GM21825 (cell line): ENCODE data around the gene CRYZL1.
"Not testable (repeated sequence)": the region's sequence is repeated elsewhere in the genome, so short reads cannot be mapped to it uniquely, and the experiment has no call there.

Source experiments
- ATAC-seq: cut with Tn5 transposase; IDR thresholded peaks from one replicate; pipeline ENCODE4 v1.9.1; 2021; ENCODE audit warnings: mild to moderate bottlenecking, moderate library complexity; ENCODE audit not compliant: unreplicated experiment

Gene CRYZL1

DNA sequence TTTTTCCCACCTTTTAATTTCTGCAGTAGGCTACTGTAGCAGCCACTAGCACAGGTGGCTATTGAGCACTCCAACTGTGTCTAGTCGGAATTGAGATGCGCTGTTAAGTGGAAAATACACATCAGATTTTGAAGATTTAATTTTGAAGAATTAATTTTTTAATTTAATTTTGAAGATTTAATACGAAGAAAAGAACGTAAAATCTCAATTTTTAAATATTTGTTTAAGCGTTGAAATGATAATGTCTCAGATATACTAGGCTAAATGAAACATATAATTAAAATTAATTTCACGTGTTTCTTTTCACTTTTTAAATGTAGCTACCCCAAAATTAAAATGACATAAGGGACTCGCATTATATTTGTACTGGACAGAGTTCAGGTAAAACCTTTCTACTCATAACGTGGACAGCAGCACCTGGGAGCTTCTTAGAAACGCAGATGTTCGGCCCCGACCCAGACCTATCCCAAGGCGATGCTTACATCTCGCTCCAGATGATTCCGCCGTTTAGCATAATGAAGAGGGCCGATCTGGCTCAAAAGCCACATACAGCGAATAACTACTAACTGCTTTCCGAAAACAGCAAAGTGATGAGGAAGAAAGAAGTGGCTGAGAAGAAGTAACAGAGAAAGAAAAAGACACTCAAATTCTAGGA, 717 bp downstream of the CRYZL1 start:
- ATAC-seq: no peak

DNA sequence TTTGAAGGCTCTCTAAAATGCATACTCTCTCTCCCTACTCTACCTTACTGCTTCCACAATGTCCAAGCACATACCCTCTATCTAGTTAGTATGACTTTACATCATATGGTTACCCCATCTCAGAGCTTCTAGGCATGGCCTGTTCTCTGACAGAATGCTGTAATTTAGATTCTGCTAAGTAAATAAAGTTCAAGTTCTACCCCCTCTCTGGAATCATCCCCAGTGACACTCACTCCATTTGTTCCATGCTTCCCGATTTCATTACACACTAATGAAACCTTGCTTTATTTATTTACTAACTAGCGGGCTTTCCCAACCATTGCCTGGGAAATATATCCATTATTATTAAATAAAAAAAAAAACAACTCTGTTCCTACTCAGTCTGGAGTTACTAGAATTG, 7.3 kb downstream of the CRYZL1 start:
- no peak for ATAC-seq

DNA sequence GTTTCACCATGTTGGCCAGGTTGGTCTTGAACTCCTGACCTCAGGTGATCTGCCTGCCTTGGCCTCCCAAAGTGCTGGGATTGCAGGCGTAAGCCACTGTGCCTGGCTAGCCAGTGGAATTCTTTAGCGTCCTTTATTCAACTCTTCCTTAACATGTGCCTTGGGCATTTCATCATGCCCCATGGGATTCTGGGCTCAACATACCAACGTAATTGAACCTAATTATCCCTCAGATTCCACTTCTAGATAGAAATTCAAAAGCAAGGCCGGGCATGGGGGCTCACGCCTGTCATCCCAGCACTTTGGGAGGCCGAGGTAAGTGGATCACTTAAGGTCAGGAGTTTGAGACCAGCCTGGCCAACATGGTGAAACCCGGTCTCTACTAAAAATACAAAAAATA, 15.4 kb downstream of the CRYZL1 start:
- ATAC-seq: not testable (repeated sequence)

DNA sequence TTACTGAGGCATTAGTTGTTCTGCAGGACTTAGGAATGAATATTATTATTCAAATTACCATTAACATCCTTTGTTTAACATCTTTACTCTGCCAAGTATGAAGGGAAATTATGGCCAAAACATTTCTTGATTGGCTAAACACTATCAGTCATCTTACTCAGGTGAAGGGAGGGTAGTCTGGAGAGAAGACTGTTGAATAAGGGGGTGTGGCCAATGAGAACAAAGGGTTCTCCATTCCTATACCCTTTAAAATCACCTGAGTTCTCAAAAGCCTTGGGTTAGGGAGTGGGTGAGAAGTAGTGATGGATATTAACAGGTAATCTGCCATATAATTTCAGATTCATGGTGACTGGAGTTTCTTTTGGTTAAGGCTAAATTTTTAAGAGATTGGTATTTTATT, 19.3 kb downstream of the CRYZL1 start:
- no peak for ATAC-seq

DNA sequence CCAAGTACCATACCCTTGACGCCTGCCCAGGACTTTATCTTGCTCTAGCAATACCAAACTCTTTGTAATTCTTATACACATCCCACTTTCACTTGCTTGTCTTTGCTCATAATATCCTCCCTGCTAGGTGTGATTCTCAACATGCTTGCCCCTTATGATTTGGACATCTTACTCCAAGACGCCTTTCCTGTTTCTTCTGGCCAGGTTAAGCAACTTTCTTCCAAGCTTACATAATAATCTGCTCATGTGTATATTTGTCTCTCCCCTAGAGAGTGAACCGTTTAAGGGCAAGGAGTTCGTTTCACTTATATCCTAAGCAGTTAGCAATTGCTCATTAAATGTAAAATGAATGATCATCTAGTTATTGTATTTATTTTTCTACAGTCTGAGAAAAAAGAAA, 21.8 kb downstream of the CRYZL1 start:
- no peak for ATAC-seq

DNA sequence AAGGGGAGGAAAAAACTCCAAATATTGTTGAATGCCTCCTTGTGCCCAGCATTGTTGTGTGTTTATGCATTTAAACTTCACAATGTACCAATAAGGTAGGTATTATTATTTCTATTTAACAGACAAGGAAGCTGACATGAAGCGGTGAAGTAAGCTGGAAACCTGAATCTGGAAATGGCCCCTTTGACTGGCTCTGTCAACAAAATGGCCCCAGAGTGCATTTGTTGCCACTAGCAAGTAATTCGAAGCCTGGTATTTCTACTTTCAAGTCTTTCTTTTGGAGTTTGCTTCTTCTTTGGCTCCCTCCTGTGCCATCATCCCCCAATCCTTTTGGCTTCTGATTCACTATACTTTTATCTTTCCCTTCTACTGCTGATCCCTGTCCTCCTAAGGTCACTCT, 23.1 kb downstream of the CRYZL1 start:
- no peak for ATAC-seq

DNA sequence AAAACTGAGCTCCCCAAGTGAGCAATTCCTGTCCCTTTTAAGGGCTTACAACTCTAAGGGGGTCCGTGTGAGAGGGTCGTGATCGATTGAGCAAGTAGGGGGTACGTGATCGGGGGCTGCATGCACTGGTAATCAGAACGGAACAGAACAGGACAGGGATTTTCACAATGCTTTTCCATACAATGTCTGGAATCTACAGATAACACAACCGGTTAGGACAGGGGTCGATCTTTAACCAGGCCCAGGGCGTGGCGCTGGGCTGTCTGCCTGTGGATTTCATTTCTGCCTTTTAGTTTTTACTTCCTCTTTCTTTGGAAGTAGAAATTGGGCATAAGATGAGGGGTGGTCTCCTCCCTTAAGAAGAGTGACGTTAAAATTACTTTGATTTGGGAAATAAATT, 24.0 kb downstream of the CRYZL1 start:
- ATAC-seq: not testable (repeated sequence)

DNA sequence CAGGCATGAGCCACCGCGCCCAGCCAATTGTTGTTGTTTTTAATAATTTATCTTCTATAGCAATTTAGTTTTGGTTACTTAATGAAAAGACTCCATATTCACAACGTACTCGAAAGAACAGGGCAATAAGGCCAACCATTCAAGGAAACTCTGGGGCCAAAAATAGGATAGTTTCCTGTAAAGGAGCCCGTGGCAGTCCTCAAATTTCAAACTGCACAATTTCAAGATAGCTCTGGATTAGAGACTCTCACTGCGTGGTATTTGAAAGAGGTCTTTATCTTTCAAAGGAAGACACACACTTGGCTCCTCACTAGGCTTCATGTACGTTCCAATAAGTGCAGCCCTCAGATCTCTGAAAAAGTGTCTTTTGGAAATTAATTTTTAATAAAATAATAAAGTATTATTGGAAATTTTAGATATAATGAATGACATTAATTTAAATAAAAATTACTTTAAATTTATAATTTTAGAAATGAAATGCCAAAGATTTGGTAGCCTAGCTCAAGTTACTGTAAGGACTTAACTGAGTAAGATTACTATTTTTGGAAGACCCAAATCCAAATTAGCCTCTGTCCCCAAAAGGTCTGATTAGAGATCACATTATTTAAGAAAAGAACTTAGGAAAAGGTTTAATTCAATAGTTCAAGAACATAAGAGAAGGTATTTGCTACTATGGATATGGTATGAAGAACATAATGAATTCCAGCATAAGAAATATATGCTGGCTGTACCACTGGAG, 30.4 kb downstream of the CRYZL1 start:
- ATAC-seq: no peak

DNA sequence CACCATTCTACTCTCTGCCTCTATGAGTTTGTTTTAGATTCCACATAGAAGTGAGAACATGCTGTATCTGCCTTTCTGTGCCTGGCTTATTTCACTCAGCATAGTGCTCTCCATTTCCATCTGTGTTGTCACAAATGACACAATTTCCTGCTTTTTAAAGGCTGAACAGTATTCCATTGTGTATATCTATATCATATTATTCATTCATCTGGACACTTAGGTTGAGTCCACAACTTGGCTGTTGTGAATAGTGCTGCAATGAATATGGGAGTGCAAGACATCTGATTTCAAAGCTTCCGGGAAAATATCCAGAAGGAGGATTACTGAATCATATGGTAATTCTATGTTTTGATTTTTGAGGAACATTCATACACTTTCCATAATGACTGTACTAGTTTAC, 33.0 kb downstream of the CRYZL1 start:
- ATAC-seq: no peak

DNA sequence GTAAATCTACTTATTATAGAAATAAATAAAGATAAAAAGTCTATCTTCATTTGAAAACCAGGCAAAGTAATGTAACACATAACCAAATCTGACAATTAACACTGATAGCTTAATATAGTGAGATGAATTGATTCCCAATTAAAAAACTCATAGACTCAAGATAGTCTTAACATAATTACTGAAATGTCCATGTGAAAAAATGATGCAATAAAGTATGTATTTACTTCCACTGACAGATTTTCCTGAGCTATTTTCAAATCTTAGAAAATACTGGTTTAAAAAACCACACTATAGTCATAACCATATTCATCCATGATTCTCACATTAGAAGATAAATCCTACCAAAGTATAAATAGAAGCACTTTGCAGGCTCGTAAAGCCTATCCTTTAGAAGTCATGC, 43.5 kb downstream of the CRYZL1 start:
- no peak for ATAC-seq

DNA sequence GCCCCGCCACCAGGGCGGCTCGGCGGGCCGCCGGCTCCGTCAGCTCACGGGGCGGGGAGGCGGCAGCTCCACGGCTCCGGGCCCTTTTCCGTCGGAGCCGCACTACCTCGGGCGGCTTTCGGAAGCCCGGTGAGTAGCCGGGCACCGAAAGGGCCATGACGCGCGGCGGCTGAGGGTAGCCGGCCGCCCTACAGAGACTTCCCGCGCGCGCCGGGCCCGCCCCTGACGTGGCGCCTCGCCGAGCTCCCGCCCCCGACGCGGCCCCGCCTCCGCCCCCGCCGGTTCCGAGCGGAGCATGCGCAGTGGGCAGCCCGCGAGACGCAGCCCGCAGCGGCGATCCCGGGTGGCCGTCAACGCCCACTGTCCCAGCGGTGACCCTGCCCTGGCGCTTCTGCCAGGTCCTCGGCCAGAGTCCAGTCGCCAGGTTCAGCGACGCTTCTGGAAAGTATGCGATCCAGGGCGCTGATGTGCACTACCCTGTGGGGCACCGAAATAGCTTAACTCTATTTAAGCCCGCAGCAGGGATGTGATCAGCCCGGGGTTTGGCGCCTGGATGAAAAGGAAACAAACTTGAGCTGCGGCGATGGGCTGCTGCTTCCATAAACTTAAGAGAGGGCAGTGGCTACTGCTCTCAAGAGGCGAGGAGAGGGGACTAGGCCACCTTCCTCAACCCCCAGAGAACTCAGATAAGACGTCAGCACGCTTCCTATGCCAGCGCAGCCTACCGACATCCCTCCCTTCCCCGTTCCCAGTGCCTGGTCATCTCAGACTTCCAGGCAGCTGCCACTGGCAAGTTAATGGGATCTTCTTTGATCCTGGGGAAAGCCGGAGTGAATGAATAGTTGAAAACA, 52.8 kb downstream of the CRYZL1 start, which contains the start of gene DONSON:
DONSON (minus strand) TSS at position 200 of the 851 bp plus-strand sequence; CDS start at position 157, 43 bp downstream.
- ATAC-seq: peak; percentile 85

DNA sequence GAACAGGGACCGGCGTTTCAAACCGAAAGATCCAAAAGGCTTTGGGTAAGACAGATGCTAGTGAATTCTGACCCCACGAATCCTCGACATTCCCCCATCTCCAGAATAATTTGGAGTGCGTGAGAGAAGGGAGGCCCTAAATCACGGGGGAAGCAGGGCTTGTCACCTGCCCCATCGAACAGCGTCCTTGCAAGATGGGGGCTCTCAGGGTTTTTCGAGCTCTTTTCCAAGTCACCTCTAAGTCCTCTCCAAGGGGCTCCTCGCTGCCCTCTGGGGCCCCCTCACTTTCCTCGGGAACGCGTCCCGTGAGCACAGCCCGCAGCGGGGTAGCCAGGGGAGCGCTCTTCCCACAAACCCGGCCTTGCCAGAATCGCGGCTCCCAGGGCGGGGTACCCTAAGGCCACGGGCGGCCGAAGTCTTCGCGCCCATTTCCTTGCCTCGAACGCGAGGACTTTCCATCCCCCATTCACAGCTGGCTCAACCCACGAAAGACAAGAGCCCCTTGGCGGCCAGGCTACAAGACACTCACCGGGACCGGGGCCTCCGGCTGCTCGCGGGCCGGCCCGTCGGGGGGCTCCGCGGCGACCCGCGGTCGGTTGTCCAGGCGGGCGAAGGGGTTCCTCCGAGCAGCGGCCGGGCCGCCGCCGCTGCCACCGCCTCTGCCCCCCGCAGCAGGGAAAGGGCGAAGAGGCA, 53.6 kb downstream of the CRYZL1 start:
- ATAC-seq: peak; percentile 22

DNA sequence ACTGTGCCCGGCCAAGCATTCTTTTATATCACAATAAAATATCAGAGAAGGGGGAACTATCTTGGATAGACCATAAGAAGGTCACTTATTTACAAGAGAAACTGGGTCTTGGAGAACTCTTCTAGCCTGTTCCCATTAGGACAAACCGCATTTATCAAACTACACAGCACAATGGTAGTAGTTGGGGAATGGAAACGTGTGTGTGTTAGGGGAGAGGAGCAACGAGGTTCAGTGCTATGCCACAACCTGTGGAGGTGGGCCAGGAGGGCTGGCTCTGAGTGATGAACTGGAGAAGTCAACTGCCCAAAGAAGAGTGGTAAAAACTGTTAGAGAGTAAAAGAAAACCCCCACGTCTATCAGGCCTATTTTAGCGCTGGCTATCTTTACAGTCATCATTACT, 54.6 kb downstream of the CRYZL1 start:
- no peak for ATAC-seq

DNA sequence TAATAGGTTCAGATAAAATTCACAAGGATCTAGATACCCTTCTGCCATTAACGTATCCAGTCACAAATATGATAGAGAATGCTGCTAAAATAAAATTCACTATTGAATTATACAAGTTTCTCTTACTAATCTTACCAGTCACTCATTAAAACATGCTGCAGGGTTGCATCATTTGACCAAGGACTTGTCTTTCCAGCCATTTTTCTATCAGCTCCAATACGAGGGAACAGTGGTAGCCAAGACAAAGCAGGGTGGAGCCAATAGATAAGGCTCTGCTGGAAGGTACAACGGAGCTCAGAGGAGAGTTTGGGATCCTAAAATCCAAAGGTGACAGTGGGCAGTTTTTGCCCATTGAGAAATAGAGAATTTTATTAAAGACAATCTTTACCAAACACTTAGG, 57.1 kb downstream of the CRYZL1 start:
- ATAC-seq: no peak

DNA sequence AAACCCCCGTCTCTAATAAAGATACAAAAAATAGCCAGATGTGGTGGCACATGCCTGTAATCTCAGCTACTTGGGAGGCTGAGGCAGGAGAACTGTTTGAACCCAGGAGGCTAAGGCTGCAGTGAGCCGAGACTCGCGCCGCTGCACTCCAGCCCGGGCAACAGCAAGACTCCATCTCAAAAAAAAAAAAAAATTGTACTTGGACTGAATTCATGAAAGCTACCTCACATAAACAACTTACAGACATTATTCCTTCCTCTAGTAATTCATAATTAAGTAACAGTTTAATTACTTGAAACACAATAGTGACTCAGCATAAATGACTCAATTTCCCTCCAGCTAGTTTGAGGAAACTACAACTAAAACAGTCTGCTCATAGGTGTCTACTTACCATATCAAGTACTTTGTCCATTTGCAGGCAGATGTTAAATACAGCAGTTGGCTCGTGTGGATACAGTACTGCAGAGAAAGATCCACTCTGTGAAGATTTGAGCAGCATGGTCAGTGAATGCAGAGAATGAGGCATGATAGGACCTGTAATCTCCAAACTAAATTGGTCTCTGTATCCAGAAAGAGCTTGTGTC, 62.5 kb downstream of the CRYZL1 start:
- no peak for ATAC-seq

DNA sequence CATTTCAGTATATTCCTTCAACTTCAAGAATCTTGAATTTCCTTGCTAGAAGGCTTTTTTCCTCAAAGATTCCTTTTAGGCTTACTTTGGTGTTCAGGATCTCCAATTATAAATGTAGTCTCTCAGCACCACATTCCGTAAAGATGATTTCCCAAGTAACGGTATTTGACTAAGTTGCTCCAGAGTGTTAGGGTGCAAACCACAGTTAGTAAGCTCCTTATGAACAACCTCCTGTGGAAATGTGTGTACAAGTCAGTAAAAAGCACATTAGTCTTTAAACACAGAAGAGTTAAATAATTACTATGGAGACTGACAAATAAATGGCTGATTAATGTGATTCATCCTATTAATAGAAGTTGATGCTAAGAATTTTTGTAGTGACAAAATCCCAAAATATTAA, 63.3 kb downstream of the CRYZL1 start:
- no peak for ATAC-seq

DNA sequence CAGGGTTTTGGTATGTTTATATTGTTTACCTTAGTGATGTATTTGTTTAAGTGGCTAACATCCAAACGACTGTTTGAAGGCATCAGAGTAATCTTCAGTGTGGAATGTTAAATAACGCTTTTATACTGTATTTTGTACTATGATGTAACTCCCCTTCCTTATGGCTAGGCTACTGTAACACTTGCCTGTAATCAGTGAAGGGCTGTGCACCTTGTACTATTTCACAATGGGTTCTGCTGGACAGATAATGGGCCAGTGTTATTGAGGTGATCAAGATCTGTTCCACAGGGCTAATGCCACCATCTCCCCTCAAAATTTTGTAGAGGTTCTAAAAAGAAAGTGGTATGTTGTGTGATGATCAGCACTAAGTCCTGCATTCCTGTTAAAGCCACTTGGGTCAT, 64.8 kb downstream of the CRYZL1 start:
- ATAC-seq: not testable (repeated sequence)

DNA sequence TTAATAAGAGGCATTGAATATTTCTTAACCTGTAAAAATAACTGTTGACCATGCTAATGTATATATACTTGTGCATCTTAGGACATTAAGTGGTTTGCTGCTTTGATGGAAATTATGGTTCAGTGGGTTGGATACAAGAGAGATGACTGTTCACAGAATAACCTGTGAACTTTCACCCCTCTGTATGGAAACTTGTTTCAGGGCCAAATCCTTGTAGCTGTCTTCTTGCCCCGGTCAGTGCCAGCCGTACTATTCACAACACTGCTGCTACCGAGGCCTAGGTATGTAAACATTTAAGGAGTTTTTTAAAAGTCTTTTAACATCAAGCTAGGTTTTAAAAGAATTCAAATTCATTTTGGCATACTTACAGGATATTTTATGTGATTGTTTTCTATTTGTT, 69.2 kb downstream of the CRYZL1 start:
- ATAC-seq: no peak

DNA sequence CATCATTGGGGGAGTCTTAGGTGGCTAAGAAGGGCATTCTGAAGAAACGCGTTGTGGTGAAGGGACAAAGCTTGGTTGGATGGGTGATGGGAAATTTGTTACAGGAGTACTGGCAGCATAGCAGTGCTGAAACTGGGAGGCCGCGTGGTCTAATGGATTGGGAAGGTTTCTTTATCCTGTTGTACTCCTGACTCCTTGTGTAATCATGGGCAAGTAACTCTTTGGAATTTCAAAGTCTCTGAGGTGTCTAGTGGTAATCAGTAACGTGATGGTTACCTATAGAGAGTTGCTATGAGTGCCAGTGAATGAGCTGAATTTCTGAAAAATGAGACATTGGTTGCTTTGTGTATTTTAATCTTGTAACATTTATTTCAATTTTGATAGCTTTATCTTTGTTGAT, 71.5 kb downstream of the CRYZL1 start:
- no peak for ATAC-seq

DNA sequence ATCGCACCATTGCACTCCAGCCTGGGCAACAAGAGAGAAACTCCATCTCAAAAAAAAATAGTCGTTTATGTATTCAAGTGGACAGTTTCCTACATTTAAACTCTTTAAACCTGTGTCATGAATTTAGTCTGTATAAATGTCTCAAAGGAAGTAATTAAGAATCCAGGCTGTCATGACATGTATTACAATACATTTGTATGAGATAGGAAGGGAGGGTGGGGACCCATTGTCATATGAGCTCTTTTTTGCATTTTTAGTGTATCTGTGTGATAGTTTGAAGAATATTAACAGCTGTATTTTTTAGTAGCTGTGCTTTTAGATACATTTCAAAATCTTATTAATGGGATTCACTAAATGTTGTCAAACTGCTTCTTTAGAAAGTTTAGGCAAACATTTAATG, 73.1 kb downstream of the CRYZL1 start:
- no peak for ATAC-seq

DNA sequence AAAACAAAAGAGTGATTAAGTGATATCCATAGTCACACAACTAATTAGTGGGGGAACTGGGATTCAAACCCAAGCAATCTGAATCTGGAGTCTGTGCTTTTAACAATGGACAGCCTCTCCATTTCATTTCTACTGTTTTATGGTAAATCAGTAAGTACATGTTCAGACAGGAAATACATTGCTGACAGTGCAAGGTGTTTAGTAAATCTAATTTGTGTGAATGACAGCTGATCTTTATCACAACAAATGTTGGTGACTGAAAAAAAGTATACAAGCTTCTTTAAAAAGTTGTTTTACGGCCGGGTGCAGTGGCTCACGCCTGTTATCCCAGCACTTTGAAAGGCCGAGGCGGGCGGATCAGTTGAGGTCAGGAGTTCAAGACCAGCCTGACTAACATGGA, 73.6 kb downstream of the CRYZL1 start:
- ATAC-seq: no peak
